NCI-H2227 (cell line): ENCODE measurements around the gene RERE.

Experiments used
- DNase-seq: peaks from one replicate; lab custom pipeline; 2025; ENCODE audit not compliant: unreplicated experiment; lab: John Stamatoyannopoulos, UW

Gene RERE

GRCh38 chr1:8418301-8418700, 399.1 kb downstream of the RERE start:
- DNase-seq: no peak

- no peak for DNase-seq
These were observed 399.8 kb downstream of the RERE start for GRCh38 chr1:8417625-8418024.

GRCh38 chr1:8416881-8417280, 400.6 kb downstream of the RERE start:
- no peak for DNase-seq

DNA sequence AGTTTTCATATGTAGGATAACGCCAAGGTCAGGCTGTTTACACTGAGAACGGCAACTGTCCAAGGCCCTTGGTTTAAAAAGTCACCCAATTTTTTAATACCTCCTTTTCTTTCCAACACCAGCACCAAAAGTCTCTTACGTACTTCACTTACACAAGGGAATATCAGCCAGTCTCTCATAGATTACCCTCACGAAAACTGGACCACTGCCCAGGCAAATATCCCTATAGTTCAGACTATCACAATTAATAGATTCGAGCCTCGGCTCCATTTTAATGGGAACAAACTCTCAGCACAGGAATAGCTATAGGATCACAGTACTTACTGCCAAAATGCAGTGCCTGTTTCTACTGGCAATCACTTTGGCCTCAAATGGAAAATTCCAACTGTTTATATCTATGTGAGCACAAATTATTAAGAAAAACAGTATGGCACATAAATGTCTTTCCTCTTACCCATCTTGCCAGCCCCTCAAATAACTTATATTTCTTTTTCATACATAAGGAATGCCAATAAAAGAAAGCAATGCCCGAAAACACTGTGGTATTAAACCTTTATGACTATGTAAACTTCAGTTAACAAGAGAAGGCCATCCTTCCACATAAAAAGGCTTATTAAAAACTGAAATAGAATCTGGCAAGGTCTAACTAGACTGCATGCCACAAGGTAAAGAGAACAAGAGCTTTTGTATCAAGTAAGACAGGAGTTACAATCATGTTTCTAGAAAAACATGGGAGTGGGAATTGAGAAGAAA, 401.7 kb downstream of the RERE start:
- no peak for DNase-seq

GRCh38 chr1:8412183-8412831, 405.1 kb downstream of the RERE start:
- DNase-seq: no peak

DNA sequence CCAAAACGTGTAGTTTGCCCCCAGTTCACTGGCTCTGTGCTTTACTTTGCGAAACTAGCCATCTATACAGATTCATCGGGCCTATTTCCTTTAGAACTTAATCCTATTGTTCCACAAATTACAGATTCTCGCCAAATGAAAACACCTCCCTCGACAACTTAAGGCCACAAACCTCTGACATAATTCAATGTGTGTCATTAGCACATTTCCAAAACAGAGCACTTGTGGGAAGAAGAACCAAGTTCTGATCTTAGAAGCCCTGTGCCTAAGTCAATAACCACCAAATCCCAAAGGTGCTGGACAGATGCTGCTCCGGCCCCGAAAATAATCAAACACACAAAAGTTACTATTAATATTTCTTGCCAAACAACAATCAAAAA, 405.6 kb downstream of the RERE start:
- no peak for DNase-seq

- no peak for DNase-seq
These were observed 406.6 kb downstream of the RERE start for GRCh38 chr1:8410791-8411190.

DNA sequence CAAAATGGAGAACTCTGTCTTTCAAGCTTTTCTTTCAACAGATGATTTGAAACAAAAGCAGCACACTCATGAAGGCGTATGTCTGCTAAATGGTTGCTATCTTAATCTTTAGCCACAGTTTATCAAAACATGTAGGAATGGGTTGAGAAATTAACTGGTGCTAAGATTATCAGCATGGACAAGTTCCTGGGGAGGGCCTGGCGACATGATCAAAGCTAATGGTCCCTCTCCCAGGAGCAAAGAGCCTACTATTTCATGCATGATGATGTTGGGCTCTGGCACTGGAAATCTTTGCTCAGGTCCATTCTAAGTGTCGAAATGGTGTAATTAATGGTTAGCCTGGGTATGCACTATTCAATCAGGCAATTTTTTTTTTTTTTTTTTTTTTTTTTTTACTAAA, 407.8 kb downstream of the RERE start:
- no peak for DNase-seq

- peak; percentile 30 for DNase-seq
These were observed 408.3 kb downstream of the RERE start for GRCh38 chr1:8409106-8409505.

DNA sequence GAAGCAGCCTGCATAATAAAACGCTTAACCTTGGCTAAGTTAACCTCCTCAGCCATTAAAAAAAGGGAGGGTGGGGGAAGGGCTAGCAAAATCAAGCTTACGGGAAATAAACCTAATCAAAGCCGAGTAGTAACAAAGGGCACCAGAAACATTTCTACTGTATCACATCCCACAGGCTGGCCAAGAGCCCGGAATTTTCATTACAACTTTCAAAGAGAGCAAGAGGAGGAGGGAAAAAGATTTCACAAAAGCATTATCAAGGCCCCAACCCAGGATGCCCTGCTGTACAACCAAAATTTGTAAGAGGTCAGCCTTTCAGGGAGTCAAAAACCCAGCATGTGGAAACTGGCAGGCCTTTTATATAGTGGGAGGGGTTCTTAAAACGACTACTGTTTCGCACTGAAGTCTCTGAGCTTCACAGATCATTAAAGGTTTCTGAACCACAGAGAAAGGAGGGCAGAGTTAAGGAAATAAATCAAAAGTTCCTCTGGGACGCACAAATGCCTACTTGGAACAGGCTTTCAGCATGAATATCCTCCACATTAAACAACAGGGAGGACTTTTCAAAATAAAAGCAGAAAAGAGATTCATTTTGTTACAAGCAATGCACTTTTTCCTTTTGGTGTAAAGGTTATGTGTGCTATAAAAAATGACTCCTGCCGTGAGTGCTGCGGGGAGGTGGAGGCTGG, 409.1 kb downstream of the RERE start:
- peak; percentile 23 for DNase-seq

DNA sequence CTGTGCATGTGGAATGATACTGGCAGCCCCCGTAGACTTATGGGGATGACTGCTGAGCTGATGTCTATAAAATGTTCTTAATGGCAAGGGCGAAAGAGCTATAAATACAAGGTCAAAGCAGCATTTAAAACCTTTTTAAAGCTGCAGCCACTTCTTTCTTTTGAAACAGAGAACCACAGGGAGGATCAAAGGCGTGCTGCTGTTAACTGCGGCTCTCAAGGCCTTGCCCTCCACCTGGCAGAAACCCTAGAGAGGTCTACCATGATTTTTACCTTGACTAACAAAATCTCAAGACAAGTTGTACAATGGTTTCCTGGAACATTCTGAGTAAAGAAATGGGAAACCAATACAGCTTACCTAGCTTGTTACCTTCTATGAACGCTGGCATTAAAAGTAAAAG, 409.8 kb downstream of the RERE start:
- DNase-seq: no peak

DNA sequence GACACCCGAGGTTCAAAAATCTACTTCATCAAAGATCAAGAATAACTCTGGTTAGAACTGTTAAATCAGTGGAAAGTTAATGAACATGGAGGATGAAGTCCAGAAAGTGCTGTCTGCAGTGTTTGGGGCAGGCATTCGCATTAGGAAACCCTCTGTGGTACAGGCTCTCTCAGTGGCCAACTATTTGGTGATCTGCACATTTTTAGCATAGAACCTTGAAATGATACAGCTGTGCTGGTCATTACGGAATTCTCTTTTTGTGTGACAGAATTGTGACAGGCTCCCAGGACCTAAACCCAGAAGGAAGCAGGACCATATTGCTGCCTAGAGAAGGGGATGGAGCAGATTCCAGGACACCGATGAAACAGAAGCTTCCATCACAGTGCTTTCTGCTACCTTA, 410.5 kb downstream of the RERE start:
- DNase-seq: no peak

DNA sequence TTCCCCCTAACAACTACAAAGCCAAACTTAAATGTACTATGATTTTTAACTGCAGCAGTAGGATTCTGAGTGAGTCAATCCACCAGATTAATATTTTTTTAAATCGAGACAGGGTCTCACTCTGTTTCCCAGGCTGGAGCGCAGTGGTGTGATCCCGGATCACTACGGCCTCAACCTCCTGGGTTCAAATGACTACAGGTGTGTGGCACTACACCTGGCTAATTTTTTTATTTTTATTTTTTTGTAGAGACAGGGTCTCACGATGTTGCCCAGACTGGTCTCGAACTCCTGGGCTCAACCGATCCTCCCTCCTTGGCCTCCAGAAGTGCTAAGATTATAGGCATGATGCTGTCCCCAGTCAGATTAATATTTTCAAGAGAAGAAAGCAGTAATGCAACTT, 411.4 kb downstream of the RERE start:
- DNase-seq: no peak

GRCh38 chr1:8404460-8405370, 412.7 kb downstream of the RERE start:
- DNase-seq: no peak

DNA sequence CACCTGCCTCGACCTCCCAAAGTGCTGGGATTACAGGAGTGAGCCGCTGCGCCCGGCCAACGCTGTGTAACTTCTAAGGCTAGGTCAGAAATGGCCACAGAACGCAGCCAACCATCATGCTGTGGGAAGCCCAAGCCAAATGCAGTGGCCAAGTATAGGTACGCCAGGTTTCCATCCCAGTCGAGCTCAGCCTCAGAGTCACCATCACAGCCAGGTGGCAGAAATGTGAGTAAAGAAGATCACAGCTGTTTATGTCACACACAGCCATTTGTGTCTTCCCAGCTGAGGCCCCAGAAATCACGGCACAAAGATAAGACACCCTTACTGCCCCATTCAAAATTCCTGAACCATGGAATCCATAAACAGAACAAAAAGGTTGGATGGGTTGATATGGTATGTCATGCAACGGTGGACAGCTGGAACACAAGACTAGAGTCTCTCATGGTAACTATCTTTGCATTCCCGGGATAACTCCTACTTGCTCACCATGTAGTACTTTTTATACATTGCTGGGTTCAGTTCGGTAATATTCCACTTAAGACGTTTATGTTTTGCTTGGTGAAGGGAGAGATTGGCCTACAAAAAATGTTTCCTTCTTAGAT, 415.2 kb downstream of the RERE start:
- no peak for DNase-seq

DNA sequence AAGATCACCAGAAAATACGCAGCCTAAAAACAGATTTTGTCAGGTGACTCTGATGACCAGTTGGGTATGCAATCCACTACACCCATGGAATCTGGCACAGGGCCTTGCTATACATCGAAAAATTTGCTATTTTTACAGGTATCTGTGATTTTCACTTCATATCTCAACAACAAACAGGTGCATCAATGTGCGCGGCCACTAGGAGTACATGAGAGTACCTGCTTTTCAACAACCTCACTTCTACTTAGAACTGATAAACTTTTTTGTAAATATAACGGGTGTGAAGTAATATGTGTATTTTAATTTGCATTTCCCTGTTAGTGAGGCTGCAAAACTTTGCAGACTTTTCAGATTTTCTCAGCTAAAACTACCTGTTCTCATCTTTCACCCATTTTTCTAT, 418.8 kb downstream of the RERE start:
- DNase-seq: no peak

DNA sequence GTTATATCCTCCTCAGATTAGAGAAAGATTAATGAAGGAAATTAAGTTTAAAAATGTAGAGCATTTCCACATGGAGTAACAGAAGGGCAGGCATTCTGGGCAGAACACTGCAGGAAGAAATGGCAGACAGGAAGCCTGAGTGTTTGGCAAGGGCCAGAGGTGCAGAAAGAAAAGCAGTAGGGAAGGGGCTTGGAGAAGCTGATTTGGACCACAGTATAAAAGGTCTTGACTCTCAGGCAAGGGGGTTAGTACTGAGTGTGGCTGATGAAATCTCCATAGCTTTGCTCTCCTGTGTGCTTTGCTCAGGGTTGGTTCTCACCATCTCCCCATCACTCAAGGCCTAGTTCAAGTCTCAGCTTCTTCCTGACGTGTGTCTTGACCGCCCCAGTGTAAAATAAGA, 419.4 kb downstream of the RERE start:
- no peak for DNase-seq

DNA sequence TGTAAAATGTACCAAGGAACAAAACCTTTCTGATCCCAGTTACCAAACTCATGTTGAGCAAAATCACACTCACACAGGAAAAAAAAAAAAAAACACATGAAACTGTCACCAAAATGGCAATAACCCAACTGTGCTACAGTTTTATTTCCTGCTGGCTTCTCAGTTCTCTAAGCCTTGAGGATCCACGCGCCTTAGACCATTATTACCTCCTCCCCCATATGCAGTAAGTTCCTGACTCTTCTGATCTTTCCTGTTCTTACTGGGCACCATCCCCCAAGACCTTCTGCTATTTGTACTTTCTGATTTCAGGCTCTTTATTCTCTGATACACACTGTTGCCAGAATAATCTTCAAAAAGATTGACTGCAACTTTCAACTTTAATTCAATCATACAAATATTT, 419.9 kb downstream of the RERE start:
- DNase-seq: no peak

DNA sequence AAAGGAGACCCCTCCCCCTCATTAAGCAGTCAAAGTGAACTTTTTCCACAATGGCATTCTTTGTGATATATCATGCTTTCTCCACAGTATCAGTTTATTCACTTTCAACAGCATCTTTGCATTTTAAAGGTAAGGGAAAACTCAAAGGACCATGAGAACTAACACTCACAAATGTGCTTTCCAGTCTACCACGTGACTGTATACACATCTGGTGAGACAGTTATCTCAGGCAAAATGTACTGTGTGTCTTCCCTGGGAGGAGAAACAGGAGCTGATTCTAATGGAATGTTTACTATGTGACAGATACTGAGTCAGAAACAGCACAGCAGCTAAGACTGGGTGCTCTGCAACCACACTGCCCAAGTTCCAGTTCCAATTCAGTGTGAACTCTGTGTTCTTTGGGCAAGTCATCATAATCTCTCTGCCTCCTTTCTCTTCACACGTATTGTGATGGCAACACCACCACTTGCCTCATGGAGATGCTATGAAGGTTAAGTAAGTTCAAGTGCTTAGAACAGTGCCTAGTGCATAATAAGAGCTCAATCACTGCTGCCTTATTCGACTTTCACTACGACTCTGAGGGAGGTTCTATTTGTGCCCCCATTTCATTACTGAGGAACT, 420.5 kb downstream of the RERE start:
- DNase-seq: peak; percentile 45

DNA sequence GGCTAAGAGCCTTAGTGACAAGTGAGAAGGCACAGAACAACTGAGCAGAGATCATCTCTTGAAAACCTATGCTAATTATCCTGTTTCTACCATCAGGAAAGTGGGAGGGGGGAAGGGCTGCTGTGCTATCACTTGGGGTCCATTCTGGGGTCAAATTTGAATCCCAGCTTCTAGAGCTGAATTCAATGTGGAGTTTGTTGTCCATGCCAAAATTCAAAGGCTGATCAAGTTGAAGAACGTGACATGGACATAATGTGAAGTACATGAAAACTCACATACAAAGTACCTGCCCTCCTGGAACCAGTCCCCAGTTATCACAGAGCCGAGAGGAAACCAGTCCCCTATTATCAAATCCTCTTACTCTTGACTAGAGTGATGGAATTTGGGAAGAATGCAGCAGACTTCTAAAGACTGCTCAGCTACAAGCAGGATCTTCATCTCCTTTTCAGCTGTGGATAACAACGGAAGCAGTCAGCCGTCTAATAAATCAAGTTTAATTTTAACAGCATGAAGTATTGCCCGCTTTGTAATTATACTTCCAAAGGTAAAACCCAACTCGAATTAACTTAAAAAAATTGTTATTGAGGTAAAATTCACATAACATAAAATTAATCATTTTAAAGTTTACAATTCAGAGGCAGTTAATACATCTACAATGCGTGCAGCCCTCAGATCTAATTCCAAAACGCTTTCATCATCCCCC, 421.2 kb downstream of the RERE start:
- DNase-seq: no peak
